Gastrocnemius medialis (tissue), 4 donors: ENCODE data around the gene TMEM131L.

Source experiments
- POLR2A ChIP-seq, 2 donors: fragments of 450-650 bp; IDR thresholded peaks; one replicate each; pipeline ENCODE4 v1.6.1; 2017; ENCODE audit warnings: antibody characterized with exemption in 2 of 2, mild to moderate bottlenecking in 2 of 2, moderate library complexity in 2 of 2
- TF ChIP-seq, protein P1 (sequence below), 5 experiments: fragments of 450-650 bp in 3 of 5; fragments of 200-600 bp in 2 of 5; sonication (generic) in 2 of 5; IDR thresholded peaks in 4 of 5; conservative IDR thresholded peaks in 1 of 5; 1 replicate in 4 of 5; 2 replicates in 1 of 5; pipeline ENCODE4 v1.5.1; 2016 to 2019; ENCODE audit warnings: antibody characterized with exemption in 5 of 5, mild to moderate bottlenecking in 3 of 5, moderate library complexity in 3 of 5

DNA sequence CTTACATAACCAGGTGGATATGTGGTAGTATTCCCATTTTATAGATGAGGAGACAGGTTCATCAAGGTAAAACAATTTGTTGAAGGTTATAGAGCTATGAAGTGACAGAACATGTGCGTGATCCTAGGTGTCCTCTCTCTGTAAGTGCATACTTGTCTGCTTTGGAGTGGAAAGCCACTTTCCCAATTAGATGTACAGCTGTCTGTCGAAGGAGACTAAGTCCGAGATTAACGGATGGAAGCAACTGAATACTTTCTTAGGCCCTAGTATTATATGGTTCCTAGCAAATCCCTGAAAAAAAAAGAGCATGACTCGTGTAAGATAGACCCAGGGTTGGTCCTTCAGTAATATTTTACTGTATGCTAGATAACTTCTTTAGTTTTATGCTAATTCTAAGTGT lies 19.7 kb downstream of the TMEM131L start:
- TF ChIP-seq, protein P1, sequence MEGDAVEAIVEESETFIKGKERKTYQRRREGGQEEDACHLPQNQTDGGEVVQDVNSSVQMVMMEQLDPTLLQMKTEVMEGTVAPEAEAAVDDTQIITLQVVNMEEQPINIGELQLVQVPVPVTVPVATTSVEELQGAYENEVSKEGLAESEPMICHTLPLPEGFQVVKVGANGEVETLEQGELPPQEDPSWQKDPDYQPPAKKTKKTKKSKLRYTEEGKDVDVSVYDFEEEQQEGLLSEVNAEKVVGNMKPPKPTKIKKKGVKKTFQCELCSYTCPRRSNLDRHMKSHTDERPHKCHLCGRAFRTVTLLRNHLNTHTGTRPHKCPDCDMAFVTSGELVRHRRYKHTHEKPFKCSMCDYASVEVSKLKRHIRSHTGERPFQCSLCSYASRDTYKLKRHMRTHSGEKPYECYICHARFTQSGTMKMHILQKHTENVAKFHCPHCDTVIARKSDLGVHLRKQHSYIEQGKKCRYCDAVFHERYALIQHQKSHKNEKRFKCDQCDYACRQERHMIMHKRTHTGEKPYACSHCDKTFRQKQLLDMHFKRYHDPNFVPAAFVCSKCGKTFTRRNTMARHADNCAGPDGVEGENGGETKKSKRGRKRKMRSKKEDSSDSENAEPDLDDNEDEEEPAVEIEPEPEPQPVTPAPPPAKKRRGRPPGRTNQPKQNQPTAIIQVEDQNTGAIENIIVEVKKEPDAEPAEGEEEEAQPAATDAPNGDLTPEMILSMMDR (IDR thresholded peaks at IDR 0.05 in 4 of 5, conservative IDR thresholded peaks at IDR 0.05 in 1 of 5): no peak
- no peak for TF ChIP-seq POLR2A (IDR thresholded peaks at IDR 0.05)
